ENCODE results near the gene NTRK3.

GRCh38 chr15:88080616-88081015 is 175.9 kb downstream of the NTRK3 start:
- TF ChIP-seq POLR2A (IDR thresholded peaks at IDR 0.05) (no peak), CTCF (IDR thresholded peaks at IDR 0.05) (no peak)

Measured in thyroid gland (tissue), 4 donors.